Effector CD8-positive, alpha-beta T cell (primary cell): ENCODE data around the gene HOXC4.
"Not testable (repeated sequence)": the region's sequence is repeated elsewhere in the genome, so short reads cannot be mapped to it uniquely, and the experiment has no call there.

Experiments
- DNase-seq: peaks from one replicate; lab custom pipeline; 2025; lab: John Stamatoyannopoulos, UW

Gene HOXC4

GRCh38 chr12:54055552-54055951, 1.9 kb downstream of the HOXC4 start:
- DNase-seq = no peak

DNA sequence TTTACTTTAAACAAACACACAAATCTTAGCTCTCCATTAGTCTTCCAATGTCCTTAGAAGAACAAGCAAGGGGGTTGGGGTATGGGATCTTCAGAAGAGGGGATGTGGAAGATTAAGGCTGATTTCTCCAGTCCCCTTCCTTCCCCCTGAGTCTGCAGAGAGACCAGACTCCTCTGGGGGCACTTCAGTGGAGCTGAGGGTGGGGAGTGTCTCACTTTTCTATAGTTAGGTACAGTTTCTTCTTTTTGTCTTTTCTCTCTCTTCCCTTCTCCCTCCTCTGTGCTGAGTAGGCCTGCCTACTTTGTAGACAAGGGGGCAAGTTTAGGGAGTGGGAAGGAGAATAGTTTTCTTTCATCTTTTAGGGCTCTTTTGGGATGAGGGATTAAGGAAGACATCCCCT, 2.5 kb downstream of the HOXC4 start:
- no peak for DNase-seq

GRCh38 chr12:54058128-54058768, 4.6 kb downstream of the HOXC4 start:
- no peak for DNase-seq

GRCh38 chr12:54059668-54060067, 6.0 kb downstream of the HOXC4 start:
- DNase-seq = no peak

DNA sequence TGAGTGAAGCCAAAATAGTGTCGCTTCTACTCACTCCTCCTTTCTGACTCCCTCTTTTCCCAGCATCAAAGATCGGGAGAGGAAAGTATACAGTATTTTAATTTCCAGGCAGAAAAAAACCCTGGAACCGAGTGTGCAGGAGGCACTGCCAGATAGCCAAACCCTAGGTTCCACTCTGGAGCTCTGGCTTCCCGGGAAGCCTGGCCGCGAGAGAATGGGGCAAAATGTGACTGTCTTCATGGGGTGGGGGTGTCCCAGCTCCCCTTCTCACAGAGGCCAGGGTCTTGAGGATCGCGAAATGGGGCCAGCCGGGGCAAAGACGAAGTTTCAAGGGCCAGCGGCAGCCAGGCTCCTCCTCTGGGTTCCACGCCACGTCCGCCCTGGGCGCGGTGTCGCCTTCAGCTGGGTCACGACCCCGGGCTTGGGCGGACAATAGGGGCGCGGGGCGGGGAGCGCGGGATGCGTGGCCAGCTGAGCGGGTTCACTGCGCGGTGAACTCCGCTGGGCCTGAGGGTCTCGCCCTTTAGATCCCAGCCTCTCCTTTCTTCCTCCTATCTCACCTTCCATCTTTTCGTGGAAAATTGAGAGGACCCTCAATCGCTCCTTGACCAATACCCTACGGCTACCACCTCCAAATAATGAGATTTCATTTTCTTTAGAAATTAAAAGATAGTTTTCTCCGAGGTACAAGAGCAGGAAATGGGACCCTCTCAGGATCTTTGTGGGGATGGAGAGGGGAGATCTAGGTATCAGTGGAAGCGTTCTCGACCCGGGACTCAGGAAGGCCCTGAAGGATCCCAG, 6.7 kb downstream of the HOXC4 start:
- DNase-seq = no peak

DNA sequence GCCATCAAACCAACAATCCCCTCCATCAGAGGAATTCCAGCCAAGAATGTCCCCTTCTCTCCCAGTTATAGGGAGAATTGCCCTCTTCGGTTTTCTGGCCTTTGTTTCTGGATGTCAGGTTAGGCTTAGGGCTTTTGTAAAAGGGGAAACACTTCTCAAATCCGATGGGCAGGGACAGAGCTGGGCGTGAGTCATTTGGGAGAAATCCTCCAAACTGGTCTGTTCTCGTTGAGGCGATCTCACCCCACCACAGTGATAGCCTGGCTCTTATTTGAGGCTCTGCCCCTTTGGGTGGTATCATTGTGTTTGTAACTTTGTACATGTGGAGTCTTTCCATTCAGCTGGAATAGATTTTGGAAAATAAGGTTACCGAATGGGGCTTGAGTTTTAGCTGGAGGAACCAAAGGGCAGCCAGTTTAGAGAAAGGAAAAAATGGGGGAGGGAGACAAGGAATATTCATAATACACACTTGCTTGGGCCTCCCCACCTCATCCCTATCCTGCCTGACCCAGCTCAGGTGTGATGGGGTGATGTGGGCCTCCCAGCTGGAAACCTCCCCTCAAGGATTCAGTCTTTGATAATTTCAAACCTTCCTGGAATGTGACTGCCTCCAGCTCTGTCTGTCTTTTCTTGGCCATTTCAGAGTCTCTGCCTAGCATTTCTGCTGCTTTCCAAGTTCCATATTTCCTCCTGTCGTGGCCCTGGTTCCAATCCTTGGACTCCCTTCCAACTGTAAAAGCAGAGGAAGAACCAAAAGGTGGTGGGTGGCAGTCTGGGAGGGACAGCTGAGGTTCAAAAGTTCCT, 7.5 kb downstream of the HOXC4 start:
- DNase-seq = no peak

- no peak for DNase-seq
Measured at GRCh38 chr12:54065677-54066076, 12.0 kb downstream of the HOXC4 start.

GRCh38 chr12:54066408-54066807, 12.8 kb downstream of the HOXC4 start:
- DNase-seq = no peak

DNA sequence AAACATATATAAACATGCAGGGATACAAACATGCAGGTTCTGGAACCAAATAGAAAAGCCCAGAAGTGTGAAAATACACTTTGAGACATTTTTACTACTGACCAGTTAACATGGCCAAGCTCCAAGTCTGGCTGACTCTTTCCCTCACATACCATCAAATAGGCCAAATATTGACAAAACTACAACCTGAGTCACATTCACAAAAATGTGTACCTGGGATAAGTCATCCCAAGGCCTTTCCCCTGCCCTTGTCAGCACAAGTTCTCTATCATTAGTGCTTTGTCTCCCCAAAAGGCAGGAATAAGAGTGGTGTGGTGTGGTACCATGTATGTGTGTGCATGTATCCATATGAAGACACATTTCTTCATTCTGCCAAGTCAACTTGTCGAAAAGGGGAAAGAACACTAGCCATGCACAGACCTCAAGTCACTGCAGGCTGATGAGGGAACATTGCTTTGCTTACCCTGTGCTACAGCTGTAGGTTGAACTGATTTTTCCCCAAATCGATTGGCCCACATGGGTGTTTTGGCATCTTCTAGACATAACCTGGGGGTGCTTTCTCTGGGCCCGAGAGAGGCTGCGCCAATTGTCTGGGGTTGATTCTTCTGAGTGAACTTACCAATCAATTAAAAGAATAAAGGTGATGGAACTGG, 14.9 kb downstream of the HOXC4 start:
- no peak for DNase-seq

DNA sequence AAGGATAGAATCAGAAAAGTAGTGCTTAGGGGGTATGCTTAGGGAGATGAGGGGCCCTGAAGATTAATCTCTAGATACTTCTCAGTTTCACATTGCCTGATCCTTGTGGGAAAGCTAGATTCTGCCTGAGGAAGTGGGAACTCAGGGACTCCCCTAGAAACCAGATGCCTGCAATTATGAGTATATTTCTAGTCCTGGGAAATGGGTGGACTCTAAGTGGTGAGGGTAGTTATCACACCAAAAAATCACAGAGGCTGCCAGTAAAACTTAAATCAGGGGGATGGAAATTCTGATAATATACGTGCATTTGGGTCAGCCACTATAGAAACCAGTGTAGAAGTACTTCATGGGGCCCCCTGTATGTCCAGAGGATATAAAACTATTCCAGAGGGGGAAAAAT, 18.3 kb downstream of the HOXC4 start:
- no peak for DNase-seq

DNA sequence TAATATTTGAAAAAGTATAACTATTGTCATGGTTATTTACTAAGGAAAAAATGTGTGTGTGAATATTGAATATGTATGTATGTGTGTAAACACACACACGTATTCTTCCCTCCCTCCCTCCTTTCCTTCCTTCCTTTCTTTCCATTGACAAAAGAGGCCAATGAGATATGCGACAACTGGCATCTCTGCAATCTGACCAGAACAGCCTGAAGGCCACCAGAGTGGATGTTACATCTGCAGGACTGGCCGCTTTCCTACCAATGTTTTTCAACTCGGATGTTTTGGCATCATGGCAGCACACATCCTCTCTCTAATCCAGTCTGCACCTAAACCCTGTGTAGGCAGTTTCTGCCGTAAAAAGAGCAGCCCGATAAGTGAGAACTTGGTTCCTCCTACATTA, 20.7 kb downstream of the HOXC4 start:
- DNase-seq = no peak

GRCh38 chr12:54075409-54075808, 21.8 kb downstream of the HOXC4 start:
- no peak for DNase-seq

DNA sequence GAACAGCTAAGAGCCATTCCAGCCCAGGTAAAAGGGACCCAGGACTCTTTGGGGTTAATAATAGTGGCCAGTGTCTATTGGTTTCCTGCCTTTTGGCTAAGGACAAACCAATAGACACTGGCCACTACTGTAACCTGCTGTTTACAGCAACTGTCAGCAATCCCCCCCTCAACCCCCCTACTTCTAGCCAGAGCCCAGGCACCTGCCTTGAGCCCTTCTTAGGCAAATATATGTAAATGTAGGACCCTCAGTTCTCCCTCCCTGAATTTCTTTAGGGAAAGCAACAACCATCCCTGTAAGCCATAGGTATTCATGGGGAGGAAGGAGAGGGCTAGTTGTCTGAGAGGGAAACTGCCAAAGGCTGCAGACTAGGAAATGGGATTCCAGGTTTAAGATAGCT, 22.3 kb downstream of the HOXC4 start:
- no peak for DNase-seq

GRCh38 chr12:54077843-54078242, 24.2 kb downstream of the HOXC4 start:
- DNase-seq = not testable (repeated sequence)

- DNase-seq = not testable (repeated sequence)
Measured at GRCh38 chr12:54079115-54079514, 25.5 kb downstream of the HOXC4 start.

DNA sequence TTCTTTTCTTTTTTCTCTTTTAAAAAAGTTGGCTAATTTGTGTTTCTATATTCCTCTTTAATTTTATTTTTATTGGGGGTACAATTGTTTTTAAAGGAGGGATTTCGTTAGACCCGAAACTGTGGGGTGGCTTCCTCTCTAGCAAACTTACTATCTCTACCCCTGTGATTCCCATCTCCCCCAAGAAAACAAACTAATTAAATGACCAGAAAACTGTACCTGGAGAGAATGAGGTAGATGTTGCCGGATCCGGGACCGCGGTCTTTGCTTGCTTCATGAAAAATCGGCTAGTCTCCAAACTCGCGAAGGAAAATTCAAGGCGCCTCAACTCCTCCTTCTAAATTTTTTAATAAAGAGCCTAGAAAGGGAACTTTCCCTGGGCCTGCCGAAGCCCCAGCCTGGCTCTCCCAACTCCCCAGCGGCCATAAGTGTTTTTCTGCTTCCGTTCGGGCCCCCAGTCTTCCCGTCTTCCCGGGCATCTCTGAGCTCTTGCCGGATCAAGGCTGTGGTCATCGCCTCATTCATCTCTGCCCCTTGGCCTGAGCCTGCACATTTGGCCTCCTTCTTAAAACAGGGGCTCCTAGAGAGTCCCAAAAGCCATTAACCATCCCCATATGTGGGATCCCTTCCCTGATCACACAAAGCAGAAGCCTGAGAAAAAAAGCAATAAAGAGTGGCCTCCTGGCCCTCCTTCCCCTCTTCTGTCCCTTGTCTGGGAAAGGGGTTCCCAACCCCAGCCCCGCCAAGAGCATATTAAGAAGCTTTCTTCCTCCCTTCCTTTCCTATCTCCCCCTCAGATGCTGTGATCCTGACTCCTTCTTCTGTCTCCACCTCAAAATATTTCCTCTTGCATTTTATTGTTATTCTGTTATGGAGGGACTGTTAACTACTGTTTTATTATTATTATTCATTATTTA, 26.6 kb downstream of the HOXC4 start:
- not testable (repeated sequence) for DNase-seq

DNA sequence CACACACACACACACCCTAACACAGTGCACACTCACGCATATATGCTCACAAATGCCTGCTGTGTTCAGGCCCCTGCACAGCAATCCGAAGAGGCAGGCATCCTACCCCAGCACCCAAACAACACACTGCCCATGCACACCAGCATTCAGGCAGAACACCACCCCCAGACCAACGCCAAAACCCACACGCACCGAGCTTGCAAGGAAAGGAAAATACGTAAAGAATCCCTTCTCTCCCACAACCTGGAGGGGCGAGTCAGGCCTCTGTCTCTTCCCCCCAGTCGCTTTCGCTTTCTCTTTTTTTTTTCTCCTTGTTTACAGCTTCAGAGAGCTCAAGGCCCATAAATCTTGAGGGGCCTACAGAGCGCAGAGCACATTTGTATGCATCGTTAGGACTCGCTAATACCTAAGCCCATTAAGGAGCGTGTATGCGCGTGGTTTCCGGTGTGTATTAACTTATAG, 27.4 kb downstream of the HOXC4 start:
- peak; percentile 10 for DNase-seq

- DNase-seq = peak; percentile 13
Measured at GRCh38 chr12:54081581-54082396, 28.2 kb downstream of the HOXC4 start.

DNA sequence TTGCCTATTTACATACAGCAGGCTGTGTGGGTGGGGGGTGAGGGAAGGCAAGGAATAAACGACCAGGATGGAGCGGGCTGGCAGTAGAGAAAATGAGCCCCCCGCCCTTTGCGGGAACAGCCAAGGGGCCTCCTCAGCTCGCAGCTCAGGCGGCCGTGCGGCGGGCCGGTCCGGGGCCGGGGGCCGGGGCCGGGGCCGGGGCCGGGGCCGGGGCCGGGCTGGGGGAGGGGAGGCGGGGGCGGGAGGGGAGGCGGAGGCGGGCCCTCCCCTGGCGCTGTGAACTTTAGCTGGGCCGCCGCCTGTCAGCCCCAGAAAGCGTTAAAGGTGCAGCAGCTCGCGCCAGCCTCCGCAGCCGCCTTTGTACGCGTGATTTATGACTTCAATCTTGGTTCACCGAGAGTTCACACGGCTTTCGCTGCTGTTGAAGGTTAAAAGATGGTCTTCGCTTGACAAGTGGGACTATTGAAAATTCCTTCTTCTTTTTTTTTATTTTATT, 28.8 kb downstream of the HOXC4 start:
- DNase-seq = peak; percentile 9

DNA sequence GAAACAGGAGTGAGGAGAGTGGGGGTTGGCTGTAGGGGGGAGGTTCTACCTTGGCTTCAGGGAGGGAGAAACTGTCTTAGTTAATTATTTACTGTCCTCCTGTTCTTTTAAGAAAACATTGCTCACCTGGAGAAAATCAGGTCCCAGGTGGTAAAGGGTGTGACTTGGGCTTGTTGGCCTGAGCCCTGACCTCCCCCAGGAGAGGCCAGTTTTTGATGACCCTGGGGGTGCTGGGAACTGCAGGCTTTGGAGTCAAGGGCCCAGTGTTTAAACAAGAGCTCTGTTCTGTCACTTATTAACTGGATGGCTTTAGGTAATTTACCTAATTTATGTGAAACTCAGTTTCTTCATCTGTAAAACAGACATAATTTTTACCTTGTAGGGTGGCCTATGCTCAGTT, 34.4 kb downstream of the HOXC4 start:
- DNase-seq = not testable (repeated sequence)
